Body of pancreas (tissue), 4 donors: ENCODE results near the gene ASF1B.

Source experiments
- POLR2A ChIP-seq, 3 donors: fragments of 450-650 bp; IDR thresholded peaks; one replicate each; pipeline ENCODE4 v1.6.1; 2016; ENCODE audit warnings: antibody characterized with exemption in 3 of 3, mild to moderate bottlenecking in 2 of 3
- TF ChIP-seq, protein P1 (sequence below), 7 experiments: fragments of 450-650 bp in 4 of 7; fragments of 200-600 bp in 3 of 7; sonication (generic) in 3 of 7; IDR thresholded peaks; one replicate each; pipeline ENCODE4 v1.5.1; 2016 to 2019; ENCODE audit warnings: antibody characterized with exemption in 7 of 7

DNA sequence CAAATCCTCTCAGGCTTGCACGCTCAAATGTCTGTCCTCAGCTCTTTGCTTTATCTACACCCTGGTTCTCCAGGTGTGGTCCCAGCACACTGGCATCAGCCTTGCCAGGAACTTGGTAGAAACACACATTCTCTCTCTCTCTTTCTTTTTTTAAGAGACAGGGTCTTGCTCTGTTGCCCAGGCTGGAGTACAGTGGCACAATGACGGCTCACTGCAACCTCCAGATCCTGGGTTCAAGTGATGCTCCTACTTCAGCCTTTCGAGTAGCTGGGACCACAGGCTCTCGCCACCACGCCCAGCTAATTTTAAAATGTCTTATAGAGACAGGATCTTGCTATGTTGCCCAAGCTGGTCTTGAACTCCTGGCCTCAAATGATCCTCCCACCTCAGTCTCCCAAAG, 48.8 kb upstream of the ASF1B start:
- TF ChIP-seq, protein P1, sequence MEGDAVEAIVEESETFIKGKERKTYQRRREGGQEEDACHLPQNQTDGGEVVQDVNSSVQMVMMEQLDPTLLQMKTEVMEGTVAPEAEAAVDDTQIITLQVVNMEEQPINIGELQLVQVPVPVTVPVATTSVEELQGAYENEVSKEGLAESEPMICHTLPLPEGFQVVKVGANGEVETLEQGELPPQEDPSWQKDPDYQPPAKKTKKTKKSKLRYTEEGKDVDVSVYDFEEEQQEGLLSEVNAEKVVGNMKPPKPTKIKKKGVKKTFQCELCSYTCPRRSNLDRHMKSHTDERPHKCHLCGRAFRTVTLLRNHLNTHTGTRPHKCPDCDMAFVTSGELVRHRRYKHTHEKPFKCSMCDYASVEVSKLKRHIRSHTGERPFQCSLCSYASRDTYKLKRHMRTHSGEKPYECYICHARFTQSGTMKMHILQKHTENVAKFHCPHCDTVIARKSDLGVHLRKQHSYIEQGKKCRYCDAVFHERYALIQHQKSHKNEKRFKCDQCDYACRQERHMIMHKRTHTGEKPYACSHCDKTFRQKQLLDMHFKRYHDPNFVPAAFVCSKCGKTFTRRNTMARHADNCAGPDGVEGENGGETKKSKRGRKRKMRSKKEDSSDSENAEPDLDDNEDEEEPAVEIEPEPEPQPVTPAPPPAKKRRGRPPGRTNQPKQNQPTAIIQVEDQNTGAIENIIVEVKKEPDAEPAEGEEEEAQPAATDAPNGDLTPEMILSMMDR (IDR thresholded peaks at IDR 0.05), result no peak
- no peak for TF ChIP-seq POLR2A (IDR thresholded peaks at IDR 0.05)
